Body of pancreas (tissue), 4 donors: ENCODE measurements around the gene CFAP210. TPM values are rescaled to one million over a fixed set of nuclear protein-coding genes. Genes with fewer than 3 reads are reported as not detected.
"Not testable (repeated sequence)": the region's sequence is repeated elsewhere in the genome, so short reads cannot be mapped to it uniquely, and the experiment has no call there.

Experiments
- ATAC-seq: fragments of 150-250 bp; one replicate; pipeline ENCODE4 v1.9.1; 2016
- DNase-seq, 4 donors: peaks; one replicate each; pipeline ENCODE4 v3.0.0-alpha.2; 2019
- H3K27ac ChIP-seq, 4 donors: fragments of 200-600 bp; sonication (generic); 1 replicate in 3 of 4; 2 replicates in 1 of 4; pipeline versions ENCODE4 v1.5.1 to v1.6.1; 2016 to 2019; ENCODE audit warnings: mild to moderate bottlenecking in 1 of 4, mixed read lengths in 1 of 4, moderate library complexity in 1 of 4
- H3K27me3 ChIP-seq, 2 donors: fragments of 200-600 bp; sonication (generic); one replicate each; pipeline ENCODE4 v1.6.0; 2016; ENCODE audit warnings: mild to moderate bottlenecking in 1 of 2
- H3K36me3 ChIP-seq, 2 donors: fragments of 200-600 bp; sonication (generic); replicated peaks in 1 of 2; 2 replicates each; pipeline ENCODE4 v1.5.1; 2016; ENCODE audit warnings: low read depth in 2 of 2; ENCODE audit not compliant: insufficient read depth in 1 of 2
- H3K4me1 ChIP-seq: fragments of 200-600 bp; sonication (generic); one replicate; pipeline ENCODE4 v1.6.0; 2016
- H3K4me3 ChIP-seq, 2 donors: fragments of 200-600 bp; sonication (generic); 1 replicate in 1 of 2; 2 replicates in 1 of 2; pipeline ENCODE4 v1.5.1; 2016 to 2019
- H3K9me3 ChIP-seq, 3 donors: fragments of 200-600 bp; sonication (generic); 1 replicate in 2 of 3; 2 replicates in 1 of 3; pipeline ENCODE4 v1.5.1; 2016
- CTCF ChIP-seq, 7 experiments: fragments of 450-650 bp in 4 of 7; fragments of 200-600 bp in 3 of 7; sonication (generic) in 3 of 7; IDR thresholded peaks; one replicate each; pipeline ENCODE4 v1.5.1; 2016 to 2019; ENCODE audit warnings: antibody characterized with exemption in 7 of 7
- POLR2A ChIP-seq, 3 donors: fragments of 450-650 bp; IDR thresholded peaks; one replicate each; pipeline ENCODE4 v1.6.1; 2016; ENCODE audit warnings: antibody characterized with exemption in 3 of 3, mild to moderate bottlenecking in 2 of 3
- WGBS, 2 donors: methylation state at CpG; one replicate each; pipeline ENCODE4 v1.1.5; 2017; 5-methylcytosine and 5-hydroxymethylcytosine counted together
- intact Hi-C: fragments of 100-400 bp; cut with DNase I; formaldehyde crosslinking; loops from one replicate; pipeline ENCODE4 v1.15.1; 2023
- total RNA-seq, 2 donors: library from RNA; depleted of rRNA; stranded (reverse); fragments of >200 nt; gene quantifications; one replicate each; pipeline ENCODE4 v1.1.0, GENCODE V29; 2016

CFAP210 gene
- total RNA-seq, 2 donors from 2014 or later: not detected

DNA sequence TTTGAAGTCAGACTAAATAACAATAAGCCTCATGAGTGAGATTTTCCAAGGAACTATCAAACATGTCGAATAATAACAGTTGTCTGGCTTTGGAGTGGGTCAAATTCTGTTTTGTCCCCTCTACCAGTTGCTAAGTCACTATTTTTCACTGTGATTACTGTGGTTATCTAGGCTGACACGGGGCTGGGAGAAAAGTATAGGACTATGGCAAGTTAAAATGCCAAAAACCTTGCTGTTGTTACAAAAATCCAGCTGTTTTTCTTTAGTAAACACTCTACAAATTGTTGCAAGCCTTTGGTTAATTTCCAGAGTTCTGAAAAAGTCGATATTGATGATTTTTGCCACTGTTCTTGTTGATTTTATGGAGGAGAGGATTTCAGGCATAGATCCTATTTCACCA lies 1.5 kb downstream of the CFAP210 start:
- intact Hi-C loops: loop anchor here (10.0 kb wide), 1 partner anchor 82 kb away; no protein-coding TSS in a partner anchor
- DNase-seq: no peak
- Histone ChIP-seq H3K27me3 (no peaks in the 10 kb centered on the region), H3K27ac (no peak overlapping the region), H3K9me3 (no peaks in the 10 kb centered on the region), H3K4me3 (no peak overlapping the region), H3K36me3 (no peaks in the 10 kb centered on the region), H3K4me1 (peaks cover 19% of the 10 kb centered on the region)
- TF ChIP-seq CTCF (IDR thresholded peaks at IDR 0.05): no peak
- TF ChIP-seq POLR2A (IDR thresholded peaks at IDR 0.05): no peak
- 52 to 55% methylated on average over 3 of the region's 3 CpGs for WGBS, 2 donors
- ATAC-seq: no peak

DNA sequence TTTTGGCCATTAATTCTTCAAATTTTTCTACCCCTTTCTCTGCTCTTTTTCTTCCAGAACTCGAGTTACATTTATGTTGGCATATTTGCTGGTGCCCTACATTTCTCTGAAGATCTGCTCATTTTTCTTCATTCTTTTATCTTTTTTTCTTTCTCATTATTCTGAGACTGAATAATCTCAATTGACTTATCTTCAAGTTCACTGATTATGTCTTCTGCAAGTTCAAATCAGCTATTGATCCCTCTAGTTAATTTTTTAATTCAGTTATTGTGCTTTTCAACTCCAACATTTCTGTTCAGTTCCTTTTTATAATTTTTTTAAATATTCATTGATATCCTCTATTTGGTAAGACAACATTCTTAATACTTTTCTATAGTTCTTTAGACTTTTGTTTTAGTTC lies 3.2 kb downstream of the CFAP210 start:
- Histone ChIP-seq H3K4me1 (peaks cover 19% of the 10 kb centered on the region), H3K36me3 (no peaks in the 10 kb centered on the region), H3K9me3 (no peaks in the 10 kb centered on the region), H3K4me3 (no peak overlapping the region), H3K27me3 (no peaks in the 10 kb centered on the region), H3K27ac (no peak overlapping the region)
- WGBS, 2 donors: 70% methylated on average over 1 of the region's 1 CpG
- no peak for ATAC-seq
- intact Hi-C loops: loop anchor here (10.0 kb wide), 1 partner anchor 84 kb away; no protein-coding TSS in a partner anchor
- no peak for DNase-seq
- TF ChIP-seq CTCF (IDR thresholded peaks at IDR 0.05): no peak
- TF ChIP-seq POLR2A (IDR thresholded peaks at IDR 0.05): no peak

DNA sequence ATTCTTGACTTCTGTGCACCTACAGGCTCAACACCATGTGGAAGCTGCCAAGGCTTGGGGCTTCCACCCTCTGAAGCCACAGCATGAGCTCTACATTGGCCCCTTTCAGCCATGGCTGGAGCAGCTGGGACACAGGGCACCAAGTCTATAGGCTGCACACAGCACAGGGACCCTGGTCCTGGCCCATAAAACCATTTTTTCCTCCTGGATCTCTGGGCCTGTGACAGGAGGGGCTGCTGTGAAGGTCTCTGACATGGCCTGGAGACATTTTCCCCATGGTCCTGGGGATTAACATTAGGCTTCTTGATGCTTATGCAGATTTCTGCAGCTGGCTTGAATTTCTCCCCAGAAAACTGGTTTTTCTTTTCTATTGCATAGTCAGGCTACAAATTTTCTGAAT lies 6.3 kb downstream of the CFAP210 start:
- ATAC-seq, H3K27ac ChIP-seq, H3K4me3 ChIP-seq, H3K27me3 ChIP-seq, H3K9me3 ChIP-seq, H3K36me3 ChIP-seq, H3K4me1 ChIP-seq, DNase-seq, intact Hi-C loops: not testable (repeated sequence)

DNA sequence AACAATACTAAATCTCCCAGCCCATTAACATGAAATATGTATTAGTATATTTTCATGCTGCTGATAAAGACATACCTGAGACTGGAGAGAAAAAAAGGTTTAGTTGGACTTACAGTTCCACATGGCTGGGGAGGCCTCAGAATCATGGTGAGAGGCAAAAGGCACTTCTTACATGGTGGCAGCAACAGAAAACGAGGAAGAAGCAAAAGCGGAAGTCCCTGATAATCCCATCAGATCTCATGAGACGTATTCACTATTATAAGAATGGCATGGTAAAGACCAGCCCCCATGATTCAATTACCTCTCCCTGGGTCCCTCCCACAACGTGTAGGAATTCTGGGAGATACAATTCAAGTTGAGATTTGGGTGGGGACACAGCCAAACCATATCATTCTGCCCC lies 7.4 kb downstream of the CFAP210 start:
- H3K4me3 ChIP-seq, ATAC-seq, DNase-seq, H3K4me1 ChIP-seq, H3K27ac ChIP-seq, H3K27me3 ChIP-seq, H3K9me3 ChIP-seq, intact Hi-C loops, H3K36me3 ChIP-seq: not testable (repeated sequence)
- 78 to 84% methylated on average over 4 of the region's 4 CpGs for WGBS, 2 donors

DNA sequence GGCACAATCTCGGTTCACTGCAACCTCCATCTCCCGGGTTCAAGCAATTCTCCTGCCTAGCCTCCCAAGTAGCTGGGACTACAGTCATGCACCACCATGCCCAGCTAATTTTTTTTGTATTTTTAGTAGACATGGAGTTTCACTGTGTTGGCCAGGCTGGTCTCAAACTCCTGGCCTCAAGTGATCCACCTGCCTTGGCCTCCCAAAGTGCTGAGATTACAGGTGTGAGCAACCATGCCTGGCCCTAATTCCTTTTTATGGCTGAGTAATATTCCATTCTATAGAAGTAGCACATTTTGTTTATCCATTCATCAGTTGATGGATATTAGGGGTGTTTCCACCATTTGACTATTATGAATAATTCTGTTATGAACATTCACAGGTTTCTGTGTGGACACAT lies 9.5 kb downstream of the CFAP210 start:
- ATAC-seq, H3K27ac ChIP-seq, H3K27me3 ChIP-seq, H3K36me3 ChIP-seq, H3K4me3 ChIP-seq, H3K9me3 ChIP-seq, intact Hi-C loops, H3K4me1 ChIP-seq, DNase-seq: not testable (repeated sequence)
- WGBS, 2 donors: 79 to 85% methylated on average over 2 of the region's 2 CpGs

DNA sequence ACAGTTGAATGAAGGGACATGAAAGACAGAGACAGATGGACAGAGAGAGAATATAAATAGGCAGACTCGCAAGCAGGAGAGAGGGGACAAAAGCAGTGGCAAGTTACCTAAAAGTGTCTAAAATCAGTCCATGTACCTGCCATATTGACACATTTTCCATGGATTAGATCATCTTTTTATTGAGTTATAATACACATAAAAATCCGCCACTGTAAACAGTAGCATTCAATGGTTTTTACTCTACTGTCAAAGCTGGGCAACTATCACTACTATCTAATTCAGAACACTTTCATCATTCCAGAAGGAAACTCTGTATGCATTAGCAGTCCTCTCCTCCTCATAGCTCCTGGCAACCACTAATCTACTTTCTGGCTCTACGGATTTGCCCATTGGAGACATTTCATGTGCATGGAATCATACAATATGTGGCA lies 10.1 kb downstream of the CFAP210 start:
- no peaks in the 10 kb centered on the region for H3K9me3 ChIP-seq
- intact Hi-C loops: no loop called here
- H3K27me3 ChIP-seq: no peaks in the 10 kb centered on the region
- H3K4me3 ChIP-seq: no peak overlapping the region
- TF ChIP-seq POLR2A (IDR thresholded peaks at IDR 0.05) (no peak), CTCF (IDR thresholded peaks at IDR 0.05) (no peak)
- H3K27ac ChIP-seq: no peak overlapping the region
- no peaks in the 10 kb centered on the region for H3K36me3 ChIP-seq
- no peak for DNase-seq
- no peaks in the 10 kb centered on the region for H3K4me1 ChIP-seq
- 59 to 70% methylated on average over 3 of the region's 3 CpGs for whole genome bisulfite sequencing, 2 donors
- ATAC-seq: no peak
